PC-3 (cell line): Measurements from ENCODE around the gene SNX22. TPM values are rescaled to one million over a fixed set of nuclear protein-coding genes. Genes with fewer than 3 reads are reported as not detected.

Experiments used
- ATAC-seq: fragments of 200-7000 bp; cut with Tn5 transposase; 2 replicates; pipeline ENCODE4 v1.9.1; 2020; ENCODE audit warnings: mild to moderate bottlenecking, moderate library complexity
- BruUV-seq: library from RNA; stranded (reverse); fragments of 400-500 nt; replicated peaks from 2 replicates; lab custom pipeline; 2021; lab: Mats Ljungman, UMichigan
- CTCF ChIA-PET: fragments of 300-600 bp; sonication (Branson Sonifier 250); formaldehyde crosslinking; loops from one replicate; lab custom pipeline; 2022; ENCODE audit warnings: antibody characterized with exemption; lab: Charles Lee
- POLR2A ChIA-PET: fragments of 300-600 bp; sonication (Branson Sonifier 250); formaldehyde crosslinking; loops from one replicate; lab custom pipeline; 2022; ENCODE audit warnings: antibody characterized with exemption; ENCODE audit not compliant: unreplicated experiment; lab: Charles Lee
- DNase-seq: peaks from one replicate; pipeline ENCODE4 v3.0.0-alpha.2; 2015
- H2AFZ ChIP-seq: fragments of 300-600 bp; sonication (generic); 2 replicates; pipeline ENCODE4 v1.6.0; 2016; ENCODE audit warnings: antibody characterized with exemption, low read length
- H3F3A ChIP-seq: fragments of 300-600 bp; sonication (generic); one replicate; pipeline ENCODE4 v1.6.0; 2017; ENCODE audit warnings: antibody characterized with exemption, low read length, control low read depth, mild to moderate bottlenecking; ENCODE audit not compliant: unreplicated experiment
- H3K27ac ChIP-seq: fragments of 300-600 bp; sonication (generic); 2 replicates; pipeline ENCODE4 v1.5.1; 2016; ENCODE audit warnings: mild to moderate bottlenecking, low read length
- H3K27me3 ChIP-seq: fragments of 300-600 bp; sonication (generic); 2 replicates; pipeline ENCODE4 v1.6.1; 2016; ENCODE audit warnings: low read length, mixed read lengths
- H3K36me3 ChIP-seq: fragments of 300-600 bp; sonication (generic); 2 replicates; pipeline ENCODE4 v1.6.1; 2016; ENCODE audit warnings: low read depth, mixed run types, low read length, mixed read lengths
- H3K4me1 ChIP-seq: fragments of 300-600 bp; sonication (generic); 2 replicates; pipeline ENCODE4 v1.5.1; 2016; ENCODE audit warnings: low read length; ENCODE audit not compliant: insufficient read depth
- H3K4me2 ChIP-seq: fragments of 300-600 bp; sonication (generic); 2 replicates; pipeline ENCODE4 v1.6.0; 2016; ENCODE audit warnings: low read length
- H3K4me3 ChIP-seq: fragments of 300-600 bp; sonication (generic); 2 replicates; pipeline ENCODE4 v1.5.1; 2016; ENCODE audit warnings: mild to moderate bottlenecking, low read length, mixed read lengths
- H3K79me2 ChIP-seq: fragments of 300-600 bp; sonication (generic); 2 replicates; pipeline ENCODE4 v1.6.1; 2017; ENCODE audit warnings: low read length, mixed read lengths
- H3K9ac ChIP-seq: fragments of 300-600 bp; sonication (generic); 2 replicates; pipeline ENCODE4 v1.6.0; 2016; ENCODE audit warnings: mild to moderate bottlenecking, low read length
- H3K9me2 ChIP-seq: fragments of 300-600 bp; sonication (generic); replicated peaks from 2 replicates; pipeline ENCODE4 v1.6.1; 2016; ENCODE audit warnings: mixed run types, low read length, mixed read lengths
- H3K9me3 ChIP-seq: fragments of 300-600 bp; sonication (generic); 2 replicates; pipeline ENCODE4 v1.6.1; 2016; ENCODE audit warnings: low read length, mixed read lengths
- H4K20me1 ChIP-seq: fragments of 300-600 bp; sonication (generic); 2 replicates; pipeline ENCODE4 v1.6.1; 2016; ENCODE audit warnings: low read length, mixed read lengths
- CTCF ChIP-seq: fragments of 300-600 bp; sonication (generic); conservative IDR thresholded peaks from 2 replicates; pipeline ENCODE4 v1.5.1; 2017; ENCODE audit warnings: antibody characterized with exemption, low read depth, mild to moderate bottlenecking, low read length
- EZH2 ChIP-seq: fragments of 300-600 bp; sonication (generic); IDR thresholded peaks from one replicate; pipeline ENCODE4 v1.6.1; 2017; ENCODE audit warnings: antibody characterized with exemption, mild to moderate bottlenecking, low read length; ENCODE audit not compliant: unreplicated experiment
- EZH2phosphoT487 ChIP-seq: fragments of 300-600 bp; sonication (generic); IDR thresholded peaks from 2 replicates; pipeline ENCODE4 v1.6.1; 2018; ENCODE audit warnings: mild to moderate bottlenecking, antibody characterized with exemption, low read length, borderline replicate concordance
- intact Hi-C: fragments of 100-400 bp; cut with micrococcal nuclease; formaldehyde crosslinking; loops from 2 replicates; pipeline ENCODE4 v1.9.0; 2023
- total RNA-seq: library from RNA; depleted of rRNA; stranded (reverse); fragments of >200 nt; gene quantifications from 2 replicates; pipeline ENCODE4 v1.2.3, GENCODE V29; 2014

The SNX22 gene
- total RNA-seq, 1 experiment from 2014 or later: 0.77 TPM

- H4K20me1 ChIP-seq: no peaks in the 10 kb centered on the region
- H3K9me2 ChIP-seq: no peaks in the 10 kb centered on the region
- no peak for TF ChIP-seq CTCF
- no peak for TF ChIP-seq EZH2phosphoT487
- no peak for TF ChIP-seq EZH2
- H3K4me2 ChIP-seq: no peak overlapping the region
- CTCF ChIA-PET: no interaction called here
- no TSS peak for BruUV-seq
- no peaks in the 10 kb centered on the region for H3K27me3 ChIP-seq
- POLR2A ChIA-PET: no interaction called here
- H3K4me3 ChIP-seq: no peak overlapping the region
- intact Hi-C loops: no loop called here
- H3F3A ChIP-seq: no peaks in the 10 kb centered on the region
- no peaks in the 10 kb centered on the region for H3K9me3 ChIP-seq
- ATAC-seq (no peak), DNase-seq (no peak)
- no peak overlapping the region for H2AFZ ChIP-seq
- H3K79me2 ChIP-seq: no peaks in the 10 kb centered on the region
- no peak overlapping the region for H3K9ac ChIP-seq
- H3K36me3 ChIP-seq: no peaks in the 10 kb centered on the region
- H3K27ac ChIP-seq: no peak overlapping the region
- no peaks in the 10 kb centered on the region; the same call in 1 of the 2 replicates for H3K4me1 ChIP-seq
Measured at GRCh38 chr15:64146520-64146884, 5.0 kb upstream of the SNX22 start.

GRCh38 chr15:64146885-64147681 lies 4.4 kb upstream of the SNX22 start:
- no peaks in the 10 kb centered on the region for H3K9me3 ChIP-seq
- intact Hi-C loops: no loop called here

More at GRCh38 chr15:64146885-64147681, 4.4 kb upstream of the SNX22 start:
- H3K4me2 ChIP-seq: no peak overlapping the region
- H3K27me3 ChIP-seq: peaks cover 5% of the 10 kb centered on the region
- TF ChIP-seq CTCF (no peak), EZH2phosphoT487 (no peak), EZH2 (no peak)
- H3K79me2 ChIP-seq: no peaks in the 10 kb centered on the region
- no peaks in the 10 kb centered on the region for H3F3A ChIP-seq
- no peak overlapping the region for H2AFZ ChIP-seq
- ChIA-PET CTCF (no interaction called here), POLR2A (no interaction called here)
- no peaks in the 10 kb centered on the region; the same call in 1 of the 2 replicates for H3K4me1 ChIP-seq
- no peaks in the 10 kb centered on the region for H3K36me3 ChIP-seq
- no peak overlapping the region for H3K9ac ChIP-seq
- no peaks in the 10 kb centered on the region for H4K20me1 ChIP-seq
- no TSS peak for BruUV-seq
- DNase-seq: no peak
- no peak for ATAC-seq
- no peak overlapping the region for H3K27ac ChIP-seq
- H3K9me2 ChIP-seq: no peaks in the 10 kb centered on the region
- no peak overlapping the region for H3K4me3 ChIP-seq
